Fibroblast of gingiva (primary cell): Measurements from ENCODE around the gene SLC23A2.

Experiments used
- DNase-seq: peaks from one replicate; pipeline ENCODE4 v3.0.0-alpha.2; 2011; ENCODE audit warnings: low read depth

Gene SLC23A2

DNA sequence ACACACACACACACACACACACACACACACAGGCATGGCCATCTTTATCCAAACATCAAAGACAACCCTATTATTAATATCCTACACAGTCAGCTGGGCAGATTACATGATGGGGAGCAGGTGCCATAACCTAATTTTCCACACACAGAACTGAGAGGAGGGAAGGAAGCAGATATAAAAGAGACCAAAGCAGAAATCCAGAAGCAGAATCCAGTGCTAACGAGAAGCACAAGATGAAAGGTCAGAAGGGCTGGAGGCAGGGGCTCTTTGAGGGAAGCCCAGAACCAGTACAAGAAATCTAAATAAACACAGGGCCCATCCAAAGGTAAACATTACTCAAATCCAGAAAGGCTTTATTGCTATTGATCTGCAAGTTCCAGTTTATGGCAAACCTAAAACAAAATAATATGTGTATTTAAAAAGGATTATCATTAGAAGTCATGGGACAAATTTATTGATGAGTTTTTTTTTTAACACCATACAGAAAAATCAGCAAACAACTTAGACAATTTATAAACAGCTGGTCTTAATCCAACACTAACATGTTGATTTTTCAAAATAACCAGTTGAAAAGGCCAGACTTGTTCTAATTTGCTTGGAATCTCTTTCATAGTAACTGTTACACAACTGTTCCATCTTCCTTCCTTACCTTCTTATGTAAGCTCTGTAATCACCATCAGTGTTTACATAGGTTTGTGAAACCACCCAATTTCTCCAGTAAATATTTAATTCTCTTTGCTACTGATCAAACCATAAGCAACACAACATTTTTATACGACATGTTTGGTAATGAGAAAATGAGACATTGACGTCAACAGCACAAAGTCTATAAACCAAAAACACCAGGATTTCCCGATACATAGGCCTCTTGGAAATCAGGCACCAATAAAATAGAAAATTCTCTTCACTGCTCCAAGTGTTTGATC is 34.2 kb downstream of the SLC23A2 start:
- no peak for DNase-seq

DNA sequence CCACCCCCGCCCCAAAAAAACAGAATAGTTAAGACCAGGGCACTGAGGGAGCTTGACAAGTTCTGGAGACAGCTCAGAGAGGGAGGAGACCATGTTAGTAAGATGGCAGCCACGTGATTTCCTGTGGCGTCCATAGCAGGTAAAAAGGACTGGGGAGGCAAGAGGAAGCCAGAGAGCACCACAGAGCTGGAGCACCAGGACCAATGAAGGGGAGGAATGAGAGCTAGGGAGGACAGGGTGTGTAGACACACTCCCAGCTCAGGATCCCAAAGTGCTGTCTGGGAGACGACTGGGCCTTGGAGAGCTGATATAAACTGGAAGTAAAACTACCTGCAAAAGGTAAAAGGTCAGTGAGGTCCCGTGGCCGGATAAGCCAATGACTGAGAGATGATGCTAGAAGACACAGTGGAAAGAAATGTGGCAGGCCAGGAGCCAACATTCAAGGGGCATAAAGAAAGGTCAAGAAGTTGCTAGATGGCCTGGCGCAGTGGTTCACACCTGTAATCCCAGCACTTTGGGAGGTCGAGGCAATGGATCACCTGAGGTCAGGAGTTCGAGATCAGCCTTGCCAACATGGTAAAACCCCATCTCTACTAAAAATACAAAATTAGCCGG is 39.0 kb downstream of the SLC23A2 start:
- DNase-seq: no peak

DNA sequence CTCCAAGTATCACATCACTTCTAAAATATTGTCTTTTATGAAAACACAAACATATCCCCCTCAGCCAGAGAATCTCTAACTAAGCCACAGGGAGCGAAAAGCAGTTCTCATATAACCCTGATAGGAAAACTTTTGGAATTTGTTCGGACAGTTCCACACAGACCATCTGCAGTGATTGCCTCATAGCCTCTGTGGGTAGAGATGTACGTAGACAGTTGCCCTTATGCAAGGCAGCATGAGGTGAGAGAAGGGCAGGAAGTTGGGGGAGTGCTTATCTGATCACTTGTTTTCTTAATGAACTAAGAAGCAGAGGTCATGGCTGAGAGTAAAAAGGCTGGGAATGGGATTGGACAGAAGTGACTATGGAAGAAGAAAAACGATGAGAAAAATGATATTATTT is 39.6 kb downstream of the SLC23A2 start:
- DNase-seq: peak; percentile 49

DNA sequence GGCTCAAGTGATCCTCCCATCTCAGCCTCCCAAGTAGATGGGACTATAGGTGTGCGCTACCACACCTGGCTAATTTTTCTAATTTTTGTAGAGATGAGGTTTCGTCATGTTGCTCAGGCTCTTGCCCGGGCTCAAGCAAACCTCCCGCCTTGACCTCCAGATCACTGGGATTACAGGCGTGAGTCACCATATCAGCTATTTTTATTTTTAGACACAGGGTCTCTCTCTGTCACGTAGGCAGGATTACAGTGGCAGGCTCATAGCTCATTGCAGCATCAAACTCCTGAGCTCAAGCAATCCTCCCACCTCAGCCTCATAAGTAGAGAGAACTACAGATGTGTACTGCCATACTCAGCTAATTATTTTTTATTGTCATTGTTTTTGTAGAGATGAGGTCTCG is 41.7 kb downstream of the SLC23A2 start:
- DNase-seq: no peak

GRCh38 chr20:4957939-4958362 is 43.4 kb downstream of the SLC23A2 start:
- no peak for DNase-seq

DNA sequence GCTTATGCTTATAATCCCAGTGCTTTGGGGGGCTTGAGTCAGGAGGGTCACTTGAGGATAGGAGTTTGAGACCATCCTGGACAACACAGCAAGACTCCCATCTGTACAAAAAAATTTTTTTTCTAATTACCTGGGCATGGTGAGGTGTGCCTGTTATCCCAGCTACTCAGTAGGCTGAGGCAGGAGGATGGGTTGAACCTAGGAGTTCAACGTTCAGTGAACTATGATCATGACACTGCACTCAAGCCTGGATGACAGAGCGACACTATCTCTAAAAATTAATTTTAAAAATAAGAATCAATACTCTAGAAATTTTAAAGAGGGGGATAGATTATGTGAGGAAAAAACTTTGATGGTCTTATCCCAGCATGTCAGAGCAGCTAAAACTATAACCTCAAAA is 44.1 kb downstream of the SLC23A2 start:
- DNase-seq: no peak

DNA sequence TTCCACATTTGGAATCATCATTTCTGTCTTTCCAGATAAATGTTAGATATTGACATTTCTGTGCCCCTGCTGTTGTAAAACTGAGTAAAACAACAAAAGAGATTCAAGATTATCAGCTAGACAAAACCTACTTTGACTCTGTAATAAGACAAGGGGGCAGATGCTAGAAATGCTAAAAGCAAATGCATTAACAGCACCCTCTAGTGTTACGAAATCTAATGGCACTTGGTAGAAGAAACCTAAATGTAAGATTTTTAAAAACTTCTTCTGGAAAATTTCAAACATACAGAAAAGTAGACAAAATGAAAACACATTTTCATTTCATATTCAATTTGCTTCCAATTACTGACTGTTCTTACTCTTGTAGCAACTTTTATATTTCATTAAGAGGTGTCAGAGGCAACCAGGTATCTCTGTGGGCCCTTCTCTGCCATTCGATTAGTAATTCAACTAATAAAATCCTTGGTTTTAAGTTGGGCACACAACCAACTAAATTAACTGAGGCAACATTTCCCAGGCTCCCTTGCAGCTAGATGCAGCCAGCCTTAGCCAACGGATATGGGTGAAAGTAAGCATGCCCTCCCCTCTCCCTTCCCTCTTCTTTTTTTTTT is 45.0 kb downstream of the SLC23A2 start:
- peak; percentile 41 for DNase-seq

GRCh38 chr20:4953881-4954280 is 47.4 kb downstream of the SLC23A2 start:
- DNase-seq: no peak

- no peak for DNase-seq
Observed at GRCh38 chr20:4952229-4952628, 49.1 kb downstream of the SLC23A2 start.

GRCh38 chr20:4951299-4951698 is 50.0 kb downstream of the SLC23A2 start:
- DNase-seq: peak; percentile 71

DNA sequence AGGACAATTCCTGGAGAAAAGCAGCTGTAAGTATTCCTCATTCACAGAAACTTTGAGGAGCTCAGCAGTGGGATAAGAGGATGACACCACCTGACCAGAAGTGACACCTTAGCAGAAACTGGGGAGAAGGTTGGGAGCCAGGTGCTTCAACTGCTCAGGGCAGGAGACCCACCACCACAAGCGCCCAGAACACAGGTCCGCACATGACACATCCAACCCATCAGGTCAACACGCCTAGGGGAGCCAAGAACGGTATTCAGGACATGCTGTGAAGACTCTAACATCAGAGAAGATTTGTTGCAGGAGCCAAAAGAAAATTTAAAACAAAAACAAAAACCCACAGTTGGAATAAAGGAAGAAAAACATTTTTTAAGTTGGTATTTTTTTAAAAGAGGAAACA is 50.5 kb downstream of the SLC23A2 start:
- DNase-seq: no peak

DNA sequence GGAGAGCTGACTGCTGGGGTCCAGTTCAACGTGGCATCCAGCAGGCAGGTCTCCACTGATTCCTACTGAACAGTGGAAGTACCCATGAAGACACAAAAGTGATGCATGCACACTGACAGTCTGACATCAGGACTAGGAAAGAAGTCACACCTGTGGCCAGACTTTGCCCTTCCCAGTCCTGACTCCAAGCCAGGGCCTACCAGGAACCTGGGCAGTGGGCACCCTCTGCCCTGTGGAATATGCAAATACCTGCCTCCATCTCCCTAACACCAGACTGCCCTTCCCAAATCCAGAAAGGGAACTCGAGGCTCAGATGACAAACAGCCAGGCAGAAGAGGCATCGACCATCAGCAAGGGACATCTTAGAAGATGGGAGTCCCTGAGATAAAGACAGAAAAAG is 50.9 kb downstream of the SLC23A2 start:
- no peak for DNase-seq

GRCh38 chr20:4949833-4950178 is 51.5 kb downstream of the SLC23A2 start:
- peak; percentile 49 for DNase-seq

DNA sequence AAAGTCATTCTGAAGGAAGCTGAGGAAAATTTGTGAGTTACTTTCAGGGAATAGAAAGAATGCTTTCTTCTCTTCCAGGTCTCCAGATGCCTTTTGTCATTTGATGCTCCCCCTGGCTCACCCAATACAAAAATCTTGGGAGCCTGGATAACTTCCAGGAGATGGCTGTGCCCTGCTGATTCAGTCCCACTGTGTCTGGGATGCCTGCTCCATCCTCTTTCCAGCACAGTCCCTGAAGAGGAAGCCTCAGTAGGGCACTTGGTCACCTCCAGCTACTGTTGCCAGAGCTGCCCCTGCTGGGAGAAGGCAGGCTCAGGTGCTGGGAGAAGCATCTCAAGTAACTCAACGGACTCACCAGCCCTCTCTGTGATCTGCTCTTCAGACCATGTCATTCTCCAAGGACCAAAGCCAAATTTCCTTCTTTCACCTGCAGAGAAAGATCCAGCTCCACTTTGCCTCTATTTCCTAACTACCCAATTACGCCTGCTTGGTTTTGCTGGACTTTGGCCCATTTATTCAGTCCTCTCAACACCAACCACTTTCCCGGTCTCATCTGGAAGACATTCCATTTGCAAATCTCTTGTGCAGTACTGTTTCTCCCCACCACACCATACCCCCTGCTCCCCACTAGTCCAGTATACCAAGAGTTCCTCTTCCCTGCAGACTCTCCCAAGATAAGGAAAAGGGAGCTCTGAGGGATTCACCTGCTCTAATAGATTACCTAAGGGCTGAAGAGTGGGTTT is 53.3 kb downstream of the SLC23A2 start:
- no peak for DNase-seq

DNA sequence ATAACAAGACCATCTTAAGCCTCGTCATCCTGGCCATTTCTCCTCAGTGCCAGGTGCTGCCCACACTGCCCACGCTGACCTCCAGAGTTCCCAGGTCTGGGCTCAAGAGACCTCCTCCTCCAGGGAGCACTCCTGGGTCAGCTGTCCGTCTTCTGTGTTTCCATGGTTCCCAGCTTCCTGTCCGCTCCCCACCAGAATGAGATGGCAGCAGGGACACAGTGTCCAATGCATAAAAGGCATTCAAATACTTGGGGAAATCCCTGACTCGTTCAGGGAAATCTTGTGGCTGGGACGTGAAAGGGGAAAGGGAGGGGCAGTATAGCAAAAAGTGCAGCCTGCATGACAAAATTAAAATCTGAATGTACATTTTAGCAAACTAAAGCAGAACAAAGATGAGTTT is 54.3 kb downstream of the SLC23A2 start:
- no peak for DNase-seq

- DNase-seq: no peak
Observed at GRCh38 chr20:4946585-4946984, 54.7 kb downstream of the SLC23A2 start.

DNA sequence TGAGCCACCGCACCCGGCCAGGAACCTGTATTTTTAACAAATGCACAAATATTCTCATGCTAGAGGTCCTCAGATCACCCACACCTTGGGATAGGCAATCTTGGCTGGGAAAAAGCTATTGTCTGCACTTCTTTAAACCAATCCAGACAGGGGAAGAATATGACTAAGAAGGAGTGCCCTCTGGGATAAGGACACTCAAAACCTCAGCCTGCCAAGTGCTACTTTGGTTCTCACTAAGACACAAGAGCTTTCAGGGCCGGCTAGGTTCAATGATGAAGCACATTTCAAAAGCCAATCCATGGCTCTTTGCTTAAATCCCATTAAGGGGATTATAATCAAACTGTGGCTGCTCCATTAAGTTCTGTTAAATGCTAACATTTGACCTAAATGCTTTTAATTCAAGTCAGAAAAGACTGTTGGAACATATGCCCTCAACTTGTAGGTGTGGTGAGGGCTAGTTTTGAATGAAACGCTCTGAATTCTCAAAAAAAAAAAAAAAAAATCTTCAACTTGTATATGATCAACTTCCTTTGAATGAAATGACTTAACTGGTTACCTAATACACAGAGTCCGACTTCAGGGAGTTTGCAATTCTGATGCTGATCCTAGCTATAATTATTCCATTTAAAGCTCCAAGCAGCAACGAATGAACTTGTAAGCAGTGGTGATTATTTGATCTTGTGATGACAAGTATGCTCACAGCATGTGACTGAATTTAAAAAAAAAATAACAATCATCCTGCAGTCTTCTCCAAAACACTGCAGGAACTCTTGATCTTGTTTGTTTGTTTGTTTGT is 56.6 kb downstream of the SLC23A2 start:
- no peak for DNase-seq

DNA sequence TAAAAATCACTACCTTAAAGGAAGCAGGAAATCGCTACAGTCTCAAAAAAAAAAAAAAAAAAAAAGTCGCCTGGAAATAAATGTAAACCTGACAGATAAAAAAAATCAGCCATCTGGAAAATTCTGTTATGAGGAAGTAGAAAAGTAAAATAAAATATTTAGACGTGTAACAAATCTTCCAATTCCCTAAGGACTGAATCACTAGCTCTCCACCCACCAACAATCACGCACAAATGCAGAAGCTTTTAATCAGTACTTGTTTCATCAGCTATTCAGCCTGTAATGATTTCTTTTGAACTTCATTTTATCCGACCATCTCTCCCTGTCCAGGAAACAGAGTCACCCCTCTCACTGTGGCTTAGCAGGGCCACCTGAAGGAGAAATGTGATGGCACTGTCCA is 59.0 kb downstream of the SLC23A2 start:
- peak; percentile 69 for DNase-seq

DNA sequence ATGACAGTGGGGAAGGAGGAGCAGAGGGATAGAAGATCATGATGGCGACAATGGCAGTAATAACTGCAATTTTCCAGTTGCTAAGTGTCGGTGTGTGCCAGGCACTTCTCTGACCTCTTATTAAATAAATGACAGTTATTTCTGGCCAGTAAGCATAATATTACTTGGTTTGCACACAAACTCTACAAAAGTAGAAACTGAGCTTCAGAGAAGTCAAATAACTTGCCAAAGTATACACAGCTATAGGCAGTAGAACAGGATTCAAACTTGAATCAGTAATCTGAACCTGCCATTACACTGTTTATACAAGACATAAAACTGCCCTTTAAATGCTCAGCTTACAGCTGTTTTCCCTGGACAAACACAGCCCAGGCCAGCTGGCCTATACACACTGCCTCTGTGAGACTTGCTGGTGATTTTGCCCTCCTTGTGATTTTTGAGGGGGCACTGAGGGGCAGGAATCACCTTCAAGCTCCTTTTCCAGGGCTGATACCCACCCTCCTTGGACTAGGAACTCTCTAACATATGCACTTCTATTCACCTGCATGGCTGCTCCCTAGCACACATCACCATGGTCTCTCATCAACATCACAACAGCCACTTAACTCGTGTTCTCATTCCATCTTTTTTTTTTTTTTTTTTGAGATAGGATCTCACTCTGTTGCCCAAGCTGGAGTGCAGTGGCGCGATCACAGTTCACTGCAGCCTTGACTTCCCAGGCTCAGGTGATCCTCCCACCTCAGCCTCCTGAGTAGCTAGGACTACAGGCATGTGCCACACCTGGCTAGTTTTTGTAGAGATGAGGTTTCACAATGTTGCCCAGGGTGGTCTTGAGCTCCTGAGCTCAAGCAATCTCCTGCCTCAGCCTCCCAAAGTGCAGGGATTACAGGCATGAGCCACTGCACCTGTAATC is 63.6 kb downstream of the SLC23A2 start:
- DNase-seq: no peak

DNA sequence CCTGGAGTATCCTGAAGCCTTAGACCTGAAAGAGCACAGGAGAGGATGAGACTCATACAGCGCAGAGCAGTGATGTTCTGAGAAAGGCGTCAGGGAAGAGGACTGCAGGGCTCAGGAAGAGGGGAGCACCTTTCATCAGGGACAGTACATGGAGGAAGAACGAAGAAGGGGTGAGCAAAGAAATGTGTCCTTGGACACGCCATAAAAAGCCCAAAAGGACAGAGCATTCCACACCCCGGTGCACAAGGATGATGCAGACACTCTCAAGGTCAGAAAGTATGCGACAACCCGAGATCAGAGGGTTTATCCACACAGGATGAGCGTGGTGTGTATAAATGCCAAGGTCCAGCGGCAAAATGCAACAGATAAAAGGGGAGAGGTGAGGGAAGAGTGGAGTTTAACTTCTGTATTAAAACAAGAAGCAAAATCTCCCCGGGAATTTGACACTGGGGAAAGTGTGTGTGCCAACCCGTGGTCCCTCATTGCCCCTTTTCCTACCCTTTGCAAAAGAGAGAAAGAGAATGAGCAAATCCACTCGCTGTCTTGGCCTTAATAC is 64.4 kb downstream of the SLC23A2 start:
- DNase-seq: no peak
